Caco-2 (cell line): ENCODE data around the gene GFOD1. TPM values are rescaled to one million over a fixed set of nuclear protein-coding genes. Genes with fewer than 3 reads are reported as not detected.

Source experiments
- BruUV-seq: library from RNA; stranded (reverse); fragments of 400-500 nt; replicated peaks from 2 replicates; lab custom pipeline; 2021; lab: Mats Ljungman, UMichigan
- CTCF ChIA-PET: fragments of 300-600 bp; sonication (Branson Sonifier 250); formaldehyde crosslinking; loops from one replicate; lab custom pipeline; 2022; ENCODE audit warnings: antibody characterized with exemption; lab: Charles Lee
- POLR2A ChIA-PET: fragments of 300-600 bp; sonication (Branson Sonifier 250); formaldehyde crosslinking; loops from one replicate; lab custom pipeline; 2022; ENCODE audit warnings: antibody characterized with exemption; lab: Charles Lee
- DNase-seq, 2 experiments: peaks; one replicate each; pipeline versions ENCODE4 v3.0.0 to v3.0.0-alpha.2; 2020 to 2022
- H3K27me3 ChIP-seq: replicated peaks from 2 replicates; pipeline ENCODE4 v1.6.0; 2011; ENCODE audit warnings: low read length; ENCODE audit not compliant: control insufficient read depth, insufficient read depth
- H3K36me3 ChIP-seq: 2 replicates; pipeline ENCODE4 v1.5.1; 2011; ENCODE audit warnings: low read length; ENCODE audit not compliant: control insufficient read depth, insufficient read depth
- H3K4me1 ChIP-seq: fragments of 250-450 bp; sonication (Bioruptor Pico); 2 replicates; pipeline ENCODE4 v1.5.1; 2020; ENCODE audit warnings: mild to moderate bottlenecking
- H3K4me3 ChIP-seq: 2 replicates; pipeline ENCODE4 v1.5.1; 2011; ENCODE audit warnings: low read depth, mild to moderate bottlenecking, control low read depth, low read length
- H3K9me3 ChIP-seq: fragments of 250-450 bp; sonication (Bioruptor Pico); 2 replicates; pipeline ENCODE4 v1.5.1; 2020; ENCODE audit warnings: mild to moderate bottlenecking, moderate library complexity
- H3K27ac Mint-ChIP-seq: one replicate; pipeline ENCODE4 v1.8.0; 2022; ENCODE audit warnings: mixed read lengths; ENCODE audit not compliant: unreplicated experiment
- H3K27me3 Mint-ChIP-seq: one replicate; pipeline ENCODE4 v1.8.0; 2022; ENCODE audit warnings: mixed read lengths; ENCODE audit not compliant: insufficient read depth, unreplicated experiment
- H3K36me3 Mint-ChIP-seq: one replicate; pipeline ENCODE4 v1.8.0; 2022; ENCODE audit warnings: mild to moderate bottlenecking, mixed read lengths; ENCODE audit not compliant: insufficient read depth, unreplicated experiment
- H3K4me1 Mint-ChIP-seq: one replicate; pipeline ENCODE4 v1.8.0; 2022; ENCODE audit warnings: low read depth, mixed read lengths; ENCODE audit not compliant: unreplicated experiment
- H3K4me3 Mint-ChIP-seq: one replicate; pipeline ENCODE4 v1.8.0; 2022; ENCODE audit warnings: mild to moderate bottlenecking, moderate library complexity, mixed read lengths; ENCODE audit not compliant: unreplicated experiment
- H3K9me3 Mint-ChIP-seq: one replicate; pipeline ENCODE4 v1.8.0; 2022; ENCODE audit warnings: mixed read lengths; ENCODE audit not compliant: unreplicated experiment
- intact Hi-C: fragments of 100-400 bp; cut with micrococcal nuclease; formaldehyde crosslinking; loops from one replicate; pipeline ENCODE4 v1.10.0; 2022; ENCODE audit not compliant: unreplicated experiment
- total RNA-seq: library from RNA; stranded (reverse); gene quantifications from 2 replicates; pipeline ENCODE4 v1.2.3, GENCODE V29; 2022
- TF ChIP-seq, protein P1 (sequence below), 2 experiments: fragments of 200-600 bp in 1 of 2; IDR thresholded peaks; 1 replicate in 1 of 2; 2 replicates in 1 of 2; pipeline versions ENCODE4 v1.5.1 to v1.8.0; 2011 to 2022; ENCODE audit warnings: antibody characterized with exemption in 1 of 2, control low read depth in 1 of 2, inconsistent platforms in 1 of 2, low read depth in 1 of 2, low read length in 1 of 2, mild to moderate bottlenecking in 1 of 2, moderate library complexity in 1 of 2; ENCODE audit not compliant: insufficient read depth in 1 of 2, severe bottlenecking in 1 of 2, unreplicated experiment in 1 of 2

GFOD1 gene
- total RNA-seq, 1 experiment from 2014 or later, result 0.84 TPM

DNA sequence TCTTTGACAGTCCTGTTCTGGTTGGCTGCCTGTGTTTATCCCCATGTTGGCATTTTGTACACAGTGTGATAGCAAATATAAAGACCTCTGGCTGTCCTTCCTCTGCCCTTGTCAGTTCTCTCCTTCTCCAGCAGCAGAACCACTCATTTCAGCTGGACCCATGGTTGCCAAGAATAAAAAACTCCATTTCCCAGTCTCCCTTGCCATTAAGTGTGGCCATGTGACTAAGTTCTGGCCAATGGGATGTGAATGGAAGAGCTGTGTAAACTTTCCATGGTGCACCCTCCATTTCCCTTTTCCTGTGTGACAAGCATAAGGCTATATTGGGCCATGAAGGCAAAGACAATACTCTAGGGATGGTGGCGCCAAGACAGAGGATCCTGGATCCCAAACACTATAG, 80.6 kb downstream of the GFOD1 start:
- Histone ChIP-seq H3K27me3 (no peaks in the 10 kb centered on the region), H3K36me3 (no peaks in the 10 kb centered on the region), H3K4me3 (no peak overlapping the region), H3K9me3 (no peaks in the 10 kb centered on the region), H3K4me1 (no peaks in the 10 kb centered on the region)
- Mint-ChIP-seq H3K27me3 (peaks cover 8% of the 10 kb centered on the region), H3K4me1 (no peaks in the 10 kb centered on the region), H3K9me3 (no peaks in the 10 kb centered on the region), H3K36me3 (no peaks in the 10 kb centered on the region), H3K27ac (no peak overlapping the region), H3K4me3 (no peak overlapping the region)
- no peak for DNase-seq
- intact Hi-C loops, result no loop called here
- POLR2A ChIA-PET, result no interaction called here
- no TSS peak for BruUV-seq
- CTCF ChIA-PET, result no interaction called here
- TF ChIP-seq, protein P1, sequence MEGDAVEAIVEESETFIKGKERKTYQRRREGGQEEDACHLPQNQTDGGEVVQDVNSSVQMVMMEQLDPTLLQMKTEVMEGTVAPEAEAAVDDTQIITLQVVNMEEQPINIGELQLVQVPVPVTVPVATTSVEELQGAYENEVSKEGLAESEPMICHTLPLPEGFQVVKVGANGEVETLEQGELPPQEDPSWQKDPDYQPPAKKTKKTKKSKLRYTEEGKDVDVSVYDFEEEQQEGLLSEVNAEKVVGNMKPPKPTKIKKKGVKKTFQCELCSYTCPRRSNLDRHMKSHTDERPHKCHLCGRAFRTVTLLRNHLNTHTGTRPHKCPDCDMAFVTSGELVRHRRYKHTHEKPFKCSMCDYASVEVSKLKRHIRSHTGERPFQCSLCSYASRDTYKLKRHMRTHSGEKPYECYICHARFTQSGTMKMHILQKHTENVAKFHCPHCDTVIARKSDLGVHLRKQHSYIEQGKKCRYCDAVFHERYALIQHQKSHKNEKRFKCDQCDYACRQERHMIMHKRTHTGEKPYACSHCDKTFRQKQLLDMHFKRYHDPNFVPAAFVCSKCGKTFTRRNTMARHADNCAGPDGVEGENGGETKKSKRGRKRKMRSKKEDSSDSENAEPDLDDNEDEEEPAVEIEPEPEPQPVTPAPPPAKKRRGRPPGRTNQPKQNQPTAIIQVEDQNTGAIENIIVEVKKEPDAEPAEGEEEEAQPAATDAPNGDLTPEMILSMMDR (IDR thresholded peaks at IDR 0.05; ENCODE audit: insufficient read depth in 1 of 2, low read depth in 1 of 2, low read length in 1 of 2, severe bottlenecking in 1 of 2, unreplicated experiment in 1 of 2), result no peak

- Histone ChIP-seq H3K4me3 (no peak overlapping the region), H3K27me3 (no peaks in the 10 kb centered on the region), H3K4me1 (no peaks in the 10 kb centered on the region), H3K36me3 (no peaks in the 10 kb centered on the region), H3K9me3 (no peaks in the 10 kb centered on the region)
- Mint-ChIP-seq H3K4me3 (no peak overlapping the region), H3K27ac (no peak overlapping the region), H3K36me3 (no peaks in the 10 kb centered on the region), H3K27me3 (peaks cover 10% of the 10 kb centered on the region), H3K4me1 (no peaks in the 10 kb centered on the region), H3K9me3 (no peaks in the 10 kb centered on the region)
- TF ChIP-seq, protein P1 (IDR thresholded peaks at IDR 0.05; ENCODE audit: insufficient read depth in 1 of 2, low read depth in 1 of 2, low read length in 1 of 2, severe bottlenecking in 1 of 2, unreplicated experiment in 1 of 2), result no peak
- CTCF ChIA-PET, result no interaction called here
- intact Hi-C loops, result no loop called here
- POLR2A ChIA-PET, result no interaction called here
- no TSS peak for BruUV-seq
- DNase-seq, result no peak
Observed at GRCh38 chr6:13405961-13406477, 81.4 kb downstream of the GFOD1 start.

DNA sequence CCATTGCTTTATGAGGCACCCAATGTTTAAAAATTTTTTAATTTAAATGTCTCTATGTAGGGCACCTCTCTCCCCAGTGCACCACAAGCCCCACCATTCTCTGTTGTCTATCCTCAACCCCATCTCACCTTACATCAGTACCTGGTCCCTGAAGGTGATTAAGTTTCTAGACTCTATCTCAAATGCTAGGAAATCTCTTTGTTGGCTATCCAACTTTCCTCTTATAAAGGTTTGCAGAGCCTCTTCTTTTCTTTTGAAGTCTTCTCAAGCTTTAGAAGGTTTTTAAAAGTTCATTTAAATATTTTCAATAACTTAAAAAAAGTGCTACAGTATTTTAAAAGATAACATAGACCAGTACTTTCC, 82.5 kb downstream of the GFOD1 start:
- Histone ChIP-seq H3K9me3 (no peaks in the 10 kb centered on the region), H3K4me1 (no peaks in the 10 kb centered on the region), H3K27me3 (no peaks in the 10 kb centered on the region), H3K36me3 (no peaks in the 10 kb centered on the region), H3K4me3 (no peak overlapping the region)
- Mint-ChIP-seq H3K4me1 (no peaks in the 10 kb centered on the region), H3K27me3 (peaks cover 9% of the 10 kb centered on the region), H3K4me3 (no peak overlapping the region), H3K9me3 (no peaks in the 10 kb centered on the region), H3K36me3 (no peaks in the 10 kb centered on the region), H3K27ac (no peak overlapping the region)
- TF ChIP-seq, protein P1 (IDR thresholded peaks at IDR 0.05; ENCODE audit: insufficient read depth in 1 of 2, low read depth in 1 of 2, low read length in 1 of 2, severe bottlenecking in 1 of 2, unreplicated experiment in 1 of 2), result no peak
- no TSS peak for BruUV-seq
- CTCF ChIA-PET, result no interaction called here
- DNase-seq, result no peak
- intact Hi-C loops, result no loop called here
- POLR2A ChIA-PET, result interaction anchor here (0.6 kb wide), 1 partner anchor 421 kb away, joined by 3 read pairs; no protein-coding TSS in a partner anchor
